MV-4-11 (cell line): ENCODE measurements around the gene TIMM44.

Experiments used
- DNase-seq: peaks from one replicate; lab custom pipeline; 2025; lab: John Stamatoyannopoulos, UW

The TIMM44 gene

GRCh38 chr19:7944177-7944761 is 803 bp upstream of the TIMM44 start:
- peak; percentile 98 for DNase-seq

- no peak for DNase-seq
Observed at GRCh38 chr19:7942981-7943443, 454 bp downstream of the TIMM44 start.

- DNase-seq = no peak
Observed at GRCh38 chr19:7941895-7942596, 1.4 kb downstream of the TIMM44 start.

DNA sequence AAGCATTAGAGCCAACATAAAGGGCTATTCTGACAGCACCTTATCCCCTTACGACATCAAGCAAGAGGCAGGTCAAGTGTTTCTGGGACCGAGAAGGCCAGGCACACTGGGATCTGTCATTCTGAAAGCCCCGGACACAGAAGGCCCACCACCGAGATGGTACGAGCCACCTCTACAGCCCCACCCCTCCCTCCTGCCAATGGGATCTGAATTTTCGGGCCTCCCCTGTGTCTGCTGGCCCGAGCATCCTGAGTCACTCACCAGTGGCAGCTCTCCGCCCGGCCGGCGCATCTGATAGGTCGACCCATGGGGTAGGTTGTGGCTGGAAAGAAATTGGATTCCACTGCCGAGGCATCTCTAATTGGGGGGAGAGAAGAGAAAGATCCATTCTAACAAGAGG is 2.6 kb downstream of the TIMM44 start:
- no peak for DNase-seq

GRCh38 chr19:7934766-7935165 is 8.7 kb downstream of the TIMM44 start:
- no peak for DNase-seq

DNA sequence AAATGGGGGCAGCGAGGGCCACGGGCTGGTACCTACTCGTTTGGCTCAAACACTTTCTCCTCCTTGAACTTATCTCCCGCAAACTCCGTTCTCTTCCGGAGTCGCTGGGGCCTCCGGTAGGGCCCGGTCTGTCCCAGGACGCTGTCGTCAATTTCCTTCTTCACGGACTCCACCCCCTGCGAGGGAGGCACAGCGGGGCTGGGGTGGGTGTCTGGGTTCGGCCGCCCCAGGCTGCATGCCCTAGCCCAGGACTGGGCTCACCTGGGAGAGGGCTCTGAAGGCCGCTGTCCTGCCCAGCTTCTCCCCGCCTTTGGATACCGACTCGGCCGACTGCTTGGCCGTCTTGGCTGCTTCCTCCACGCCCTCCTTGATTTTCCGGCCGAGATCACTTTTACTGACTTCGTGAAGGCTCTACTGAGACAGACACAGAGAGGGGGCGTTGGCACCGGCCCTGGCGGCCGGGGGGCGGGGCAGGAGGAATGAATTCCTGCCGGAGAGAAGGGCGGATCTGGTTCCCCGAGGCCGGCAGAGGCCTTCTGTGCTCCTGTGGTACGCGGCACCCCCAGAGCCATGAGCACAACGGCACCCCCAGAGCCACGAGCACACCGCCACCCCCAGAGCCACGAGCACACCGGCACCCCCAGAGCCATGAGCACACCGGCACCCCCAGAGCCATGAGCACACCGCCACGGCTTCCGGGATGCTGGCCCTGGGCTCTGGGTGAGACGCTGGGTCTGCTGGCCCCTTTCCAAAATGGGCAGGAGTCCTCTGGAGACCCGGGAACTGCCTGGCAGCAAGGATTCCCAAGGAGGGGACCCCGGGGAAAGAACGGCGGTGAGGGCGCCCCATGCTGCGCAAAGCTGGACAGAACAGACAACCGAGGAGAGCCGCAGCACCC is 9.4 kb downstream of the TIMM44 start:
- no peak for DNase-seq

DNA sequence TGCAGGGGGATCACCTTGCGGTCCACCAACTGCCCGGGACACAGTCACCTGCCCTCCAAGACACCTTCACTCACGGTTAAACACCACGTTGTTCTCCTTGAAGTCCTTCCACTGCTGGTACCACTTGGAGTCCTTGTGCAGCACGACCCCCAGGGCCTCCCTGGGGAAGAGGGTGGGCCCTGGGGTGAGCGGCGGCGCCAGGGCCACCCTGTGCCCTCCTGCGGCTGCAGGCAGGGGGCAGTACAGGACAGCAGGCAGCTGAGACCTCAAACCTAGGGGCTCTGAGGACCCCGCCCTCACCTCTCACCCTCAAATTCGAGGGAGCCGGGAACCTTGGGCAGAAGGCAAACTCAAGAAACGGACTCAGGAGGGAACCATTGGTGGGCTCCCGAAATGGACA is 10.1 kb downstream of the TIMM44 start:
- no peak for DNase-seq

GRCh38 chr19:7932930-7933300 is 10.6 kb downstream of the TIMM44 start:
- no peak for DNase-seq

- no peak for DNase-seq
Observed at GRCh38 chr19:7932276-7932929, 11.1 kb downstream of the TIMM44 start.

DNA sequence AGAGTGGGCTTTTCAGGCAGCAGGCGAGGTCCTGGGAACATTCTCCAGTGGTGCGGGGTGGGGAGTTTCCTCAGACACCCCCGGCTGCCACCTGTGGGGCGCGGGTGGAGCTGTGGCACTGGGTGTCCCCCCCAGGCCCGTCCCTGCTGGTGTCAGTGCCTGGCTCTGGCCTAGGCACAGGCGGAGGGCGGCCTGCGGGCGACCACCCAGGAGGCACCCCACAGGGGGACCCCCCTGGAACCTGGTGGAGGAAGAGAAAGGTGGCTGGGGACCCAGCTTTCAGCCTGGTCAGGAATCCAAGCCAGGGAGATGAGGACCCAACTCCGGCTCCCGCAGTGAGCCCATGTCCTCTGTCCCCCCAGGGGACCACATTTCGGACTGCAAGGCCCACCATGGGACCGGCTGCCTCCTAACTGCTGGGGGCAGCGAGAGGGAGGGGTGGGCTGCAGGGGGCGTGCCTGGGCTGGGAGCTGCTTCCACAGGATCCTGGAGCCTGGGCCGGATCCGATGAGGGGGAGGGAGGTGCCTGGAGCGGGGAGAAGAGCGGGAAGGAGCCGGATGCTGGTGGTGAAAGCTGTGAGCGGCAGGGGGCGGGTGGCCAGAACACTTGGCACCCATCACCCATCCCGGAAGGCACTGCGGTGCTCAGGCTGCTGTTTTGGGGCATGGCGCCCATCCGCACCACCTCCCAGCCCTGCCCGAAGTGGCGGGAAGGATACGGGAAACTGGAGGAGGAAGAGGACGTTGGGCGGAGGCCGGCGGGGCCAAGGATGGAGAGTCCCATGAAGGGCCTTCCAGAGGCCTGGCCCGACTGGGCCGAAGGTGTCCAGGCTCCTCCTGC is 12.0 kb downstream of the TIMM44 start:
- no peak for DNase-seq

DNA sequence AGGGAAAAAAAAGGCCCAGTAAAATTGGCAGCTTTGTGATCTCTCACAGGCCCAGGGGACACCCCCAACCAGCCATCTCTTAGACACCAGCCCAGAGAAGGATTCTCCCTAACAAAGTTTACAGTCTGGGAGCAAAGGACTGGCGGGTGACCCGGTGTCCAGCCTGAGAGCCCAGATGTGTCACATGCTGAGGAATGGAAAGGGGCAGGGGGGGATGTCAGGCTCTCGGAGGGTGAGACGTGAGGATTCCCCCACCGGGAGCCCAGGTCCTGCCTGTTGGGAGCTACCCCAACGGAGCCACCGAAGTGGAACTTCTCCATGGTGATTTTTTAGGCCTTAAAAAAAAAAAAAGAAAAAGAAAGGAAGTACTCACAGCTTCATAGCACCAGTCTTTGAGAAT is 12.7 kb downstream of the TIMM44 start:
- DNase-seq = no peak

- DNase-seq = peak; percentile 37
Observed at GRCh38 chr19:7930030-7930429, 13.4 kb downstream of the TIMM44 start.

- DNase-seq = peak; percentile 76
Observed at GRCh38 chr19:7928741-7929701, 14.4 kb downstream of the TIMM44 start.

DNA sequence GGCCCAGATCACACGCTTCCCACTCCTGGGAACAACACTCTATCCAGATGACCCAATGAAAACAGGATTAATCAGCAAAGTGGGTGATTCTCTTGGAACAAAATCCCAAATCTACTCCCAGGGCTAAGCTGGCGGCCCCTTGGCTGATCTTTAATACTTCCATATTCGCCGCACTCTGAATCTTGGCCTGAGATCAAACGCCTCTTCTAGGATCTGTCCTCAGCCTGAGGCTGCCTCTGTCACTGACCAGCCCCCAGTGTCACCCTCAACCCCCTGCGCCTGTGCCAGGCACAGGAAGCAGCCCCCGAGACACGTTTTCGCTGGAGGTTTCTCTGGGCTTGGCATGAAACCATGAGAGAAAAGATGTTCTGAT is 15.1 kb downstream of the TIMM44 start:
- no peak for DNase-seq

DNA sequence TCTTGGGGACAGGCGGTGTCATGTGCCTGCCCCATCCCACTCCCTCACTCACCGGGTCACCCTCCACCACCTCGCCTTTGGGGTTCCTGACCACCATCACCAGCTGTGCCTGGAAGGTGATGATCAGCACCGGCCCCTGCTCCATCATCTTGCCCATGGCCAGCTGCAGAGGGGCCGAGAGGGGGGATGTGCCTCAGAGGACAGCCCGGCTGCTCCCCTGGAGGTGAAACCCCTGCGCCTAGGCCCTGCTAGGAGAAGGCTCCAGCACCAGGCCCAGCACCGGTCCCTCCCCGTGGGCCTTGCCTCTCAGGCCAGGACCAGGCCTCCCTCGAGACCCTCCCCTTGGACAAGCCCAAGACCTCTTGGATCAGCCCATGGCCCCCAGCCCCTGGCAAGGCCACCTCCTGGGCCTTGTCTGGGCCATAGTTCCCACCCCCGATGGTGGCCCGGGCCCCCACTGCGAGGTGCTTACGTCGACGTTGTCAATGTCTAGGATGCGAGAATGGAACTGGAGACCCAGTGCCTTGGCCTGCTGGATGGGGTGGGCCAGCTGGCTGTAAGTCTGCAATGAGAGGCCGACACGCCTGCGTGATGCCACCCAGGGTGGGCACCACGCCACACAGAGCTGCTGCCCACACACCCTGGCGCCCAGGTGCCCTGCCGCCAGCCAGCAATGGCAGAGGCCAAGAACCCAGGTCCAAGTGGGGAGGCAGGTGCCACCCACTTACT is 15.7 kb downstream of the TIMM44 start:
- no peak for DNase-seq

- no peak for DNase-seq
Observed at GRCh38 chr19:7926727-7927604, 16.5 kb downstream of the TIMM44 start.

GRCh38 chr19:7926021-7926726 is 17.3 kb downstream of the TIMM44 start, which contains the start of gene CTXN1:
Gene CTXN1 (minus strand): TSS chr19:7926135. CDS start chr19:7925538, 597 bp downstream.
- DNase-seq = peak; percentile 15
